ENCODE results near the gene ABCC4. TPM values are rescaled to one million over a fixed set of nuclear protein-coding genes. Genes with fewer than 3 reads are reported as not detected.

ABCC4 gene
- total RNA-seq, 4 donors from 2014 or later: 15.8 to 26.0 (median 23.8) TPM

GRCh38 chr13:95056266-95056665 lies 245.0 kb downstream of the ABCC4 start:
- Histone ChIP-seq H3K4me1 (no peaks in the 10 kb centered on the region), H3K27me3 (no peaks in the 10 kb centered on the region), H3K9me3 (no peaks in the 10 kb centered on the region), H3K27ac (no peak overlapping the region), H3K36me3 (no peaks in the 10 kb centered on the region), H3K4me3 (no peak overlapping the region)
- intact Hi-C loops (cut with DNase I; ENCODE audit: low total_unique reads): no loop called here
- 78 to 82% methylated on average over 1 of the region's 1 CpG for WGBS, 2 donors (ENCODE audit: low coverage in 1 of 2)
- no peak for DNase-seq
- TF ChIP-seq POLR2AphosphoS5 (IDR thresholded peaks at IDR 0.05) (no peak), EP300 (IDR thresholded peaks at IDR 0.05; ENCODE audit: low read depth) (no peak), CTCF (IDR thresholded peaks at IDR 0.05) (no peak), POLR2A (IDR thresholded peaks at IDR 0.05) (no peak)
- in situ Hi-C loops (cut with MboI; ENCODE audit: low pct_ligation_motif_present in 1 of 4, low pct_unique_long_range_greater_than_20kb in 1 of 4, low sequenced_read_pairs in 3 of 4): no loop called here

- H3K4me1 ChIP-seq: no peaks in the 10 kb centered on the region
- no peaks in the 10 kb centered on the region for H3K9me3 ChIP-seq
- H3K27me3 ChIP-seq: no peaks in the 10 kb centered on the region
- DNase-seq: no peak
- H3K4me3 ChIP-seq: no peak overlapping the region
- in situ Hi-C loops (cut with MboI; ENCODE audit: low pct_ligation_motif_present in 1 of 4, low pct_unique_long_range_greater_than_20kb in 1 of 4, low sequenced_read_pairs in 3 of 4): no loop called here
- no peak overlapping the region for H3K27ac ChIP-seq
- 74 to 76% methylated on average over 3 of the region's 3 CpGs for WGBS, 2 donors (ENCODE audit: low coverage in 1 of 2)
- intact Hi-C loops (cut with DNase I; ENCODE audit: low total_unique reads): no loop called here
- H3K36me3 ChIP-seq: no peaks in the 10 kb centered on the region
- no peak for TF ChIP-seq POLR2AphosphoS5 (IDR thresholded peaks at IDR 0.05)
- TF ChIP-seq CTCF (IDR thresholded peaks at IDR 0.05): no peak
- no peak for TF ChIP-seq EP300 (IDR thresholded peaks at IDR 0.05; ENCODE audit: low read depth)
- no peak for TF ChIP-seq POLR2A (IDR thresholded peaks at IDR 0.05)
These were observed 250.2 kb downstream of the ABCC4 start for GRCh38 chr13:95050800-95051615.

- DNase-seq: no peak
- intact Hi-C loops (cut with DNase I; ENCODE audit: low total_unique reads): no loop called here
- no peak overlapping the region for H3K27ac ChIP-seq
- H3K4me1 ChIP-seq: no peaks in the 10 kb centered on the region
- WGBS, 2 donors (ENCODE audit: low coverage in 1 of 2): 74% methylated on average over 1 of the region's 1 CpG; no CpG with 5 or more reads in 1 of the 2 donors
- no peaks in the 10 kb centered on the region for H3K9me3 ChIP-seq
- H3K36me3 ChIP-seq: no peaks in the 10 kb centered on the region
- in situ Hi-C loops (cut with MboI; ENCODE audit: low pct_ligation_motif_present in 1 of 4, low pct_unique_long_range_greater_than_20kb in 1 of 4, low sequenced_read_pairs in 3 of 4): no loop called here
- H3K27me3 ChIP-seq: no peaks in the 10 kb centered on the region
- H3K4me3 ChIP-seq: no peak overlapping the region
- TF ChIP-seq CTCF (IDR thresholded peaks at IDR 0.05) (no peak), EP300 (IDR thresholded peaks at IDR 0.05; ENCODE audit: low read depth) (no peak), POLR2A (IDR thresholded peaks at IDR 0.05) (no peak), POLR2AphosphoS5 (IDR thresholded peaks at IDR 0.05) (no peak)
These were observed 251.5 kb downstream of the ABCC4 start for GRCh38 chr13:95049772-95050171.

GRCh38 chr13:95044452-95045205 lies 256.6 kb downstream of the ABCC4 start:
- intact Hi-C loops (cut with DNase I; ENCODE audit: low total_unique reads): no loop called here
- TF ChIP-seq CTCF (IDR thresholded peaks at IDR 0.05) (no peak), POLR2A (IDR thresholded peaks at IDR 0.05) (no peak), POLR2AphosphoS5 (IDR thresholded peaks at IDR 0.05) (no peak), EP300 (IDR thresholded peaks at IDR 0.05; ENCODE audit: low read depth) (no peak)
- Histone ChIP-seq H3K36me3 (peaks cover 0 to 2% (median 0%) of the 10 kb centered on the region in 4 donors), H3K9me3 (no peaks in the 10 kb centered on the region), H3K4me3 (no peak overlapping the region), H3K4me1 (no peaks in the 10 kb centered on the region), H3K27me3 (no peaks in the 10 kb centered on the region), H3K27ac (no peak overlapping the region)
- 67 to 88% methylated on average over 2 to 4 of the region's 4 CpGs for WGBS, 2 donors (ENCODE audit: low coverage in 1 of 2)
- in situ Hi-C loops (cut with MboI; ENCODE audit: low pct_ligation_motif_present in 1 of 4, low pct_unique_long_range_greater_than_20kb in 1 of 4, low sequenced_read_pairs in 3 of 4): no loop called here
- DNase-seq: no peak

All from transverse colon (tissue), 4 donors.